ENCODE measurements around the gene LRRC61.
"Not testable (repeated sequence)": the region's sequence is repeated elsewhere in the genome, so short reads cannot be mapped to it uniquely, and the experiment has no call there.

Gene LRRC61

DNA sequence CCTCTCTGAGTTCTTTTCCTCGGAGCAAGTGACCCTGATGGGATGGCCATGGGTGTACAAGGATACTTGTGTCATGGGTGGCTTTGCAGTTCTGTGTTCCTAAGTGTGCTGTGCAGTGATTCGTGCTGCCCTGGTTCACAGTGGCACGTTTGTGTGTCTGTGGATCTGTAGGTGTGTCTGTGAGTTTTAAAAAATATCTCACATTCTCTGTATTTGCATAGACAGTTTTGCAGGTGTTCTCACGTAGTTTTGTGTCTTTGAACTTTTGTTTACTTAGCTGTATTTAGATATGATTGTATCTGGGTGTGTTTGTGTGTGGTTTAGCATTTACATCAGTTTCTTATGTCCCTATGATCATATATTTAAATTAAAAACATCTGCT lies 59.7 kb downstream of the LRRC61 start:
- DNase-seq (ENCODE audit: low read depth in 2 of 2) = no peak

DNA sequence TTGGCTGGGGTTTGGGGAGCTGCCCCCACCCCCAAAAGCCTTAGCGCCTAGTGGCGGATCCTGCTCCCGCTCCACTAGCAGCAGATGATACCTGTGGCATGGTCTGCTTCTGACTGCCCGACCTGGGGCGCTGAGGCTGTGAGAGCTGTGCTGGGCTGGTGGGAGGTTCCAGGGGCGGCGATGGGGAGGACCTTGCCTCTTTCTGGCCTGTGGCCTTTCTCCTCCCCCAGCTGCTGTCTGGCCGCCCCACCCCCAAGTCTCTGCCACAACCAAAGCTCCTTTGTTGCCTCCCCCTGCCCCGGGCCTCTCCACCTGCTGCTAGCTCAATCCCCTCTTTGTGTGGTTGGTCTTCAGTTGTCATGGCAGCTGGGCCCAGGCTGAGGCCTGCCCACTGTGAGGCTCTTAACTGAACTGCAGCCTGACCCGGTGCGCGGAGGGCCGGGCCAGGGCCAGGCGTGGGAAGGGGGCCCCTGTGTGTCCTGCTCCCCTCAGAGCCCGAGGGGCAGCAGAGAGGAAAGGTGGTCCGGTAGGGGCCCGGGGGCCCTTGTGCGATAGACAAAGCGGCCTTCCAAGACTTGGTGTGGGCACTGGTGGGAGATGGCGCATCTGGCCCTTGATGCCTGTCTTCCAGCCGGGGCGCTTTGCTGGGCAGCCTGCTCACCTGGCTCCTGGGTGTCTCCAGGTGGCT lies 60.7 kb downstream of the LRRC61 start:
- DNase-seq (ENCODE audit: low read depth in 2 of 2) = no peak

DNA sequence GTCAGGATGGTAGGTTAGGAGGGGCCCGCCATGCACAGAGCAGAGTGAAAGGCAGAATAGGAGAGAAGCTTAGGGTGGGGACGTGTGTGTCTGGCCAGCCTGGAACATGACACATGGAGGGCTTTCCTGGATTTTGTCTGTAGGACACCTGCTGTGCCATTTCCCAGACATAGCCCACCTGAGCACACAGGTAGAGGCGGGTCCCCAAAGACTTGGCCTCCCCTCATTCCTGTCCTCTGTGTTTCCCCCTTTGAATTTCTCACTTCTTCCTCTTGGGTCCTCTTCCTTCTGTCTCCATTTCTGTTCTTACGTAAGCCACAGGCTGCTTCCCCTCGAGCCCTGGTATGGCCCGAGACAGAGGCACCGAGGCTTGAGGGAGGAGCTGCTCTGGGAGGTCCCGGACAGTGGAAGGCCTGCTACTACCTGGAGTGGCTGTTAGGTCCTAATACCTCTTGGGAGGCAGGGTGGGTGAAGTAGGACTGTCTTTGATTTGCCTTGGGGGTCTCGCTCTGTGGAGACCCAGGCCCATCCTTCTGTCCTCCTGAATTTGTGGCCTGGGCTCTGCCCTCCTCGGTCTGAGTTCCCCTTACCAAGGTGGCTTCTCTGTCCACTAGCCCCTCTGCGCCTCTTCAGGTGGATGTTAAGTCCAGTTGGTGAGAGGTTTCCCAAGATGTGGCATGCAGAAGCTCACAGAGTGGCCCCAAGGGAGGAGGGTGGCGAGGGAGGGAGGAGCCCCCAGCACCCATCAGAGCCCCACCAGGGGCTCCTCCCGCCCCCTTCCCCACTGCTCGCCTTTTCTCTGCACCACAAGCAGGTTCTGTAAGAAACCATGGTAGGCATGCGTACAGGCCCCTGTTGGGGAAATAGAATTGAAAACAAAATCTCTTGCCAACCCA lies 61.5 kb downstream of the LRRC61 start:
- no peak for DNase-seq (ENCODE audit: low read depth in 2 of 2)

DNA sequence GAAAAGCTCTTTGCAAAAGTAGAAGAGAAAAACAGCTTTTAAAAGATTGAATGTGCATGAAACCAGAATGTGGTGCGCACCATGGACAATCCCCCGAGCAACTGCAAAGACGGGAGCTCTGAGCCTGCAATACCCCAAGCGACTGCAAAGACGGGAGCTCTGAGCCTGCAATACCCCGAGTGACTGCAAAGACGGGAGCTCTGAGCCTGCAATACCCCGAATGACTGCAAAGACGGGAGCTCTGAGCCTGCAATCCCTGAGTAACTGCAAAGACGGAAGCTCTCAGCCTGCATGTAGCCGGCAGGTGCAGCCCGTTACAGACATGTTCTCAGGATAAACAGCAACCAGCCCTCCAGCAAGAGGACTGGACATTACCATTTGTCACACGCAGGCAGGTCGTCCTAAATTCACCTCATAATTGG lies 62.2 kb downstream of the LRRC61 start:
- DNase-seq (ENCODE audit: low read depth in 2 of 2) = no peak

DNA sequence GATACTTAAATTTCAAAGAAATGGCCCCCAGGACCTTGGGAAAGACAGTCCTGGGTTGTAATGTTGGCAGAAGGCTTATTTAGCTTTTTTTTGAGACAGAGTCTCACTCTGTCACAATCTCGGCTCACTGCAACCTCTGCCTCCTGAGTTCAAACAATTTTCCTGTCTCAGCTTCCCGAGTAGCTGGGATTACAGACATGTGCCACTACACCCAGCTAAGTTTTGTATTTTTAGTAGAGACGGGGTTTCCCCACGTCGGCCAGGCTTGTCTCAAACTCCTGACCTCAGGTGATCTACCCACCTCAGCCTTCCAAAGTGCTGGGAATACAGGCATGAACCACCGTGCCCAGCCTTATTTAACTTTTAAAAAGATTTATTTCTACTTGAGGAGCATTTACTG lies 62.7 kb downstream of the LRRC61 start:
- not testable (repeated sequence) for DNase-seq (ENCODE audit: low read depth in 2 of 2)
